VCaP (cell line): Measurements from ENCODE around the gene YPEL1.

ENCODE experiments used
- H3K27ac ChIP-seq: fragments of 450-650 bp; 2 replicates; pipeline ENCODE4 v1.5.1; 2017
- TF ChIP-seq, protein P1 (sequence below): fragments of 450-650 bp; conservative IDR thresholded peaks from 2 replicates; pipeline ENCODE4 v1.5.1; 2017; ENCODE audit warnings: mild to moderate bottlenecking, moderate library complexity

Gene YPEL1

DNA sequence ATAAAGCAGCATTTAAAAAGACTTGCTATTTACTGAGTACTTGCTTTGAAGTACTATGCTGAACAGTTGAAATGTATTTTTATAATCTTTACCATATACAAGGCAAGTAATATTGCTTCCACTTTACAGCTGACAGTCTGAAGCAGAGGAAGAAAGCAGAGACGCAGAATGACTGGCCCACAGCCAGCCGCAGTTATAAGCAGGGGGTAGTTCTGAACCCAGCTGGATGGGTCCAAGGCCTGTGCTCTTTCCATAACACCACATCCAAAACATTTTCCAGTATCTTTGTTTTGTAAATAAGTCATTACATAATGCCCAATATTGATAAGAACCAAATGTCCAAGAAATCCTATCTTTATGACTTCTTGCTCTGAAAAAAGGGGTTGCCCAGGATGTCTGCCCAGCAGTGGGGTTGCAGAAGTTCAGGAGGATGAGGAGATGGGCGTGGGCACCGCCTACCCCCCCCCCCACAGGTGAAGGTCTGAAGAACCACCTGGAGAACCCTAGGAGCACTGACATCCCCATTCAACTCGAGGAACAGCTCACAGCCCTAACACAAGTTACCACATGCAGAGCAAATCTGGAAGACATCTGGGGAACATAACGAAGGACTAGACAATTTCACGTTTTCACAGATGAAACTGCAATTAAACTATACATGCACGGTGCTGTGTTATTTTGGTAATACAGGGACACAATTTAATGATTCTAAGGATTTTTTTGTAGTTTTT lies 24.2 kb upstream of the YPEL1 start:
- TF ChIP-seq, protein P1, sequence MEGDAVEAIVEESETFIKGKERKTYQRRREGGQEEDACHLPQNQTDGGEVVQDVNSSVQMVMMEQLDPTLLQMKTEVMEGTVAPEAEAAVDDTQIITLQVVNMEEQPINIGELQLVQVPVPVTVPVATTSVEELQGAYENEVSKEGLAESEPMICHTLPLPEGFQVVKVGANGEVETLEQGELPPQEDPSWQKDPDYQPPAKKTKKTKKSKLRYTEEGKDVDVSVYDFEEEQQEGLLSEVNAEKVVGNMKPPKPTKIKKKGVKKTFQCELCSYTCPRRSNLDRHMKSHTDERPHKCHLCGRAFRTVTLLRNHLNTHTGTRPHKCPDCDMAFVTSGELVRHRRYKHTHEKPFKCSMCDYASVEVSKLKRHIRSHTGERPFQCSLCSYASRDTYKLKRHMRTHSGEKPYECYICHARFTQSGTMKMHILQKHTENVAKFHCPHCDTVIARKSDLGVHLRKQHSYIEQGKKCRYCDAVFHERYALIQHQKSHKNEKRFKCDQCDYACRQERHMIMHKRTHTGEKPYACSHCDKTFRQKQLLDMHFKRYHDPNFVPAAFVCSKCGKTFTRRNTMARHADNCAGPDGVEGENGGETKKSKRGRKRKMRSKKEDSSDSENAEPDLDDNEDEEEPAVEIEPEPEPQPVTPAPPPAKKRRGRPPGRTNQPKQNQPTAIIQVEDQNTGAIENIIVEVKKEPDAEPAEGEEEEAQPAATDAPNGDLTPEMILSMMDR: no peak

DNA sequence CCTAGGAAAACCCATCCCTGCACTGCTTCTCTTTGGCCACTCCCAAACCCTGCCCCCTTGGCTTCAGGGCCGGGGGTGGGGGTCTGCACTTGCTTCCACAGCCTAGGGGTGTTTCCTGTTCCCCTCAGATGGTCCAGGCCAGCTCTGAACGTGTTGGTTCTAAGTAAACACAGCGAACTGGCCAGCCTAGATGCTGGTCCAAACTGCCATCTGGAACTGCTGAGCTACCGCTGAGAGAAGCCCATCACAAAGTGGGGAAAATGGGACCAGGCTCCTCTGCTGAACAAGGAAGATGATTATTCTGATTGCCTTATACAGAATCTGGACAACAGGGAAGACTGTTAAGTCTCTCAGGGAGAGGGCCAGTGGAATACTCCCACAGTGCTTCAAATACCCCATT lies 23.5 kb upstream of the YPEL1 start:
- H3K27ac ChIP-seq: no peak overlapping the region
- TF ChIP-seq, protein P1: no peak

More for the DNA sequence above, 24.2 kb upstream of the YPEL1 start:
- H3K27ac ChIP-seq: no peak overlapping the region

DNA sequence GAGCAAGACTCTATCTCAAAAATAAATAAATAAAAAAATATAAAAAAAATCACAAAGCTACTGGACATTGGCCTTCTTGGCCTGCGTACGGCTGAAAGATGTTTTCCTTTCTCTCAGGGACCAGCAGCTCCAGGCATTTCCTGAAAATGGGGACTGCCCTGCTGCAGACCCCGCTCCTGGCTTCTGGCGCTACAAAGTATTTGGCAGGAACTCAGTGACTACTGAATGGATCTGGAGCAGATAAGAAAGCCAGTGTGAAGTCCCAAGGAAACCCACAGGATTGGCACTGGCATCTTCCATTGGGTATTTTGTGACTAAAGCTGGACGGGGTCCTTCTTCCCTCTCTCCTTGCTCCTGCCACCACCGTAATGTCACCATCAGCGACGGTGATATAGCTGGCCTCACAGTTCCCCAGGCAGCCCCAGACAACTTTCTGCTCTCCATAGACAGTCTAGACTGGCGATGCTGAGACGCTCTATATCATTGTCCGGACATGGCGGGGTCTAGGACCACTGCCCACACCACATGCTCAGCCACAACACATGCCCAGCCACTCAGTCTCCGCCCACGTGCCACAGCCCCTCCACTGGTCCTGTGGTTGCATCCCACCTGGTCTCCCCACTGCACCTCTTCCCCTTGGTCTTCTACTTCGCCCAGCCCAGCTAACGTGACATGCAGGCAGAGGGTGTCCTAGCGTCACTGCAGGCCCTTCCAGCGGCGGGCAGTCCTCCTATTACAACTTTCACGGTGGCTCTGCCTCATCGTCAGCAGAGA lies 22.7 kb upstream of the YPEL1 start:
- TF ChIP-seq, protein P1: no peak
- no peak overlapping the region for H3K27ac ChIP-seq

DNA sequence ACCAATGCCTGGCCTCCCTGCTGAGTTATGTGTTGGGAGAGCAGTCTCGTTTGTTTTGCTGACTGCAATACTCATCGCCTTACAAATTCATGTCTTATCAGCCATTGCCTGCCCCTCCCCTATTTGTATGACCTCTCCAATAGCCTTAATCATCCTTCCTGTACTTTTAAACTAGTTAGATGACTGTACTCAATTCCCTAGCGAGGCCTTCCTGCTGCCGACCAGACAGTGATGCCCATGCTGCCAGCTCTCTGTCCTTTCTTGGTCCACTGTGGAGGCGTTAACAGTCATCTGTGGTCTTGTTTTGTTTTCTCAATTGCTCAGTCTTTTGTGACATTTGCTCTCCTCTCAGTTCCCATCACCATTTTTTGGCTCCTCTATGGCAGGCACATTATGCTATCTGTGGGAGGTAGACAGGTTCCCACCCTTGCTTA lies 20.3 kb upstream of the YPEL1 start:
- H3K27ac ChIP-seq: no peak overlapping the region
- TF ChIP-seq, protein P1: no peak

DNA sequence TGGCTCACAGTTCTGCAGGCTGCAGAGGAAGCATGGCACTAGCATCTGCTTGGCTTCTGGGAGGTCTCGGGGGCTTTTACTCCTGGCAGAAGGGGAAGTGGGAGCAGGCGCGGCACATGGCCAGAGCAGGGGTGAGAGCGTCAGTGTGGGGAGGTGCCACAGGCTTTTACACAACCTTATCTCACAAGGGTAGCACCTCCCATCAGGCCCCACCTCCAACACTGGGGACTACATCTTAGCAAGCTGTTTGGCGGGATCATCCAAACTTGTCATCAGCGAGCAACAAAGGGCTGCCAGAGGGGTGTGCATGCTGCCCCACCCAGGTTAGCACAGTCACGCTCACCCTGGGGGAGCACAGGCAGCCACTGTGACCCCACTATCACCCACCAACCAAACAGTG lies 18.9 kb upstream of the YPEL1 start:
- TF ChIP-seq, protein P1: no peak
- no peak overlapping the region for H3K27ac ChIP-seq

DNA sequence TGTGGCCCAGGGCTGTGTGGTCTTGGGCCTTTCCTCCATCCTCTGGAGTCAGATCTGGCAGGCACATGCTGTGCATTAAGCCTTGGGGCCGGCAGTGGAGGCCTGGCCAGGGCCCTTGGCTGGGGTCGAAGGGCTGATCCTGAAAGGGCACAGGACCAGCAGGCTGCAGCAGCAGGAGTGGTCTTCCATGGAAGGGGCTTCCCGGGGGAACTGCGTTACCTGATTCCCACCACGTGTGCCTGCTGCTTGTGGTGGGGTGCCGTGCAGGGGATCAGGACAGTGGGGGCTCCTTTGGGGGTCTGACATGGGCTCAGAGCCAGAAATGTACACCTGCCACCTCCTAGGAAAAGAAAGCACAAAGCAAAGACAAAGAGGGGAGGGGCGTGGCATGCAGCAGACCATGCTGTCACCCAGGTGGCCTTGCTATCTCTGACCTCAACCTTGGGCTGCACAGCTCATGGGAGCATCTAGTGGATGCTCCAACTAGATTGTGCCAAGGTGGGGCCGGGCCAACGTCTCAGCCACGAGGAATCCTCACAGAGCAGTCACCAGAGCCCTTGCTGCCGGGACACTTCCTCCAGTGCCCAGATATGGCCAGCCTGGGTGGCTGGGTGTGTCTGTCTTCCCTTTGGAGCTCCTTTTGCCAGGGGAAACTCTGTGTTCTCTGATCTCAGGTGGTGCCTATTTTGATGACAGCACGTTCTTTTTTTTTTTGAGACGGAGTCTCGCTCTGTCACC lies 17.9 kb upstream of the YPEL1 start:
- H3K27ac ChIP-seq: no peak overlapping the region
- TF ChIP-seq, protein P1: no peak

DNA sequence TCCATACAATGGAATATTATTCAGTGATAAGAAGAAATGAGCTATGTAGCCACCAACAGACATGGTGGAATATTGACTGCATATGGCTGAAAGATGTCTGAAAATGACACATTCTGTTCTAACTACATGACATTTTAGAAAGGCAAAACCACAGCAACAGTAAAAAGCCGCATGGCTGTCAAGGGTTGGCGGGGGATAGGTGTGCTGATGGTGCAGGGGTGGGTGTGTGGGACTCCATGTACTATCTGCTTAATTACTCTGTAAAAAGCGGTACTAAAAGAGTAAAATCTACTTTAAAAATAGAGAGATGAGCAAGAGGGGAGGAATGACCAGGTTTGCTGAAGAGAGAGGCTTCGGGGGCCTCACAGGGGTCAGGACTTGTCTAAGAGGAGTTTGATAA lies 16.7 kb upstream of the YPEL1 start:
- TF ChIP-seq, protein P1: no peak
- no peak overlapping the region for H3K27ac ChIP-seq
